ENCODE measurements around the gene ASTL.

Gene ASTL

GRCh38 chr2:96083064-96083939, 55.0 kb downstream of the ASTL start:
- DNase-seq = no peak

GRCh38 chr2:96082211-96083063, 55.9 kb downstream of the ASTL start:
- DNase-seq = no peak

- DNase-seq = no peak
Observed at GRCh38 chr2:96081042-96081441, 57.3 kb downstream of the ASTL start.

GRCh38 chr2:96075199-96075771, 63.0 kb downstream of the ASTL start:
- no peak for DNase-seq

GRCh38 chr2:96074156-96074555, 64.1 kb downstream of the ASTL start:
- DNase-seq = no peak

- no peak for DNase-seq
Observed at GRCh38 chr2:96073170-96073775, 65.0 kb downstream of the ASTL start.
